K562 (cell line): ENCODE data around the gene GNAL. TPM values are rescaled to one million over a fixed set of nuclear protein-coding genes. Genes with fewer than 3 reads are reported as not detected.

Experiments used
- ATAC-seq: fragments of 200-7000 bp; cut with Tn5 transposase; 3 replicates; pipeline ENCODE4 v1.9.1; 2020; ENCODE audit warnings: moderate library complexity
- BruUV-seq: library from RNA; stranded (reverse); fragments of 400-500 nt; replicated peaks from 2 replicates; lab custom pipeline; 2021; lab: Mats Ljungman, UMichigan
- CTCF ChIA-PET: fragments of 300-600 bp; formaldehyde crosslinking; extraction: SDS; loops from one replicate; lab custom pipeline; 2021; ENCODE audit warnings: low intra/inter-chr PET ratio; lab: Yijun Ruan, JAX
- POLR2A ChIA-PET: fragments of 300-600, 350-650 bp; sonication (Branson Sonifier 250); formaldehyde crosslinking; extraction: SDS; loops from one replicate; lab custom pipeline; 2021; ENCODE audit warnings: antibody characterized with exemption, inconsistent platforms; lab: Yijun Ruan, JAX
- DNase-seq, 4 experiments: peaks; one replicate each; pipeline versions ENCODE4 v3.0.0 to v3.0.0-alpha.2; 2011 to 2018; ENCODE audit warnings: low spot score in 3 of 4, mixed read lengths in 3 of 4; ENCODE audit errors: extremely low read depth in 1 of 4
- FAIRE-seq: peaks from 2 replicates; lab custom pipeline; 2011; peaks lifted over from hg19 to GRCh38; lab: Jason Lieb, UNC
- H2AFZ ChIP-seq: 2 replicates; pipeline ENCODE4 v1.6.0; 2011; ENCODE audit warnings: low read depth, low read length, control low read depth, inconsistent platforms
- H3K27ac ChIP-seq: fragments of 200-600 bp; 3 replicates; pipeline ENCODE4 v1.8.0; 2011; ENCODE audit warnings: low read depth, mild to moderate bottlenecking, control low read depth, inconsistent platforms, low read length, moderate library complexity, mixed read lengths; ENCODE audit errors: extremely low read depth
- H3K27me3 ChIP-seq, 2 experiments: fragments of 300-600 bp in 1 of 2; 2 replicates in 1 of 2; 3 replicates in 1 of 2; pipeline versions ENCODE4 v1.6.0 to v1.8.0; 2011; ENCODE audit warnings: inconsistent platforms in 2 of 2, low read length in 2 of 2, mild to moderate bottlenecking in 1 of 2, mixed read lengths in 1 of 2, moderate library complexity in 1 of 2; ENCODE audit not compliant: control insufficient read depth in 2 of 2, insufficient read depth in 2 of 2
- H3K36me3 ChIP-seq: fragments of 300-600 bp; 3 replicates; pipeline ENCODE4 v1.8.0; 2011; ENCODE audit warnings: mild to moderate bottlenecking, low read length, inconsistent platforms; ENCODE audit not compliant: control insufficient read depth, insufficient read depth
- H3K4me1 ChIP-seq, 2 experiments: fragments of 200-600 bp in 1 of 2; replicated peaks in 1 of 2; 2 replicates in 1 of 2; 3 replicates in 1 of 2; pipeline versions ENCODE4 v1.5.1 to v1.8.0; 2011; ENCODE audit warnings: inconsistent platforms in 2 of 2, low read length in 2 of 2, mild to moderate bottlenecking in 1 of 2, mixed read lengths in 1 of 2, moderate library complexity in 1 of 2; ENCODE audit not compliant: control insufficient read depth in 2 of 2, insufficient read depth in 2 of 2
- H3K4me2 ChIP-seq: 2 replicates; pipeline ENCODE4 v1.6.1; 2011; ENCODE audit warnings: low read length, control low read depth, inconsistent platforms, mixed read lengths; ENCODE audit not compliant: insufficient read depth
- H3K4me3 ChIP-seq: fragments of 200-600 bp; sonication (generic), shearing (Covaris generic); 2 replicates; pipeline ENCODE4 v1.5.1; 2016; ENCODE audit warnings: control low read depth, inconsistent platforms
- H3K79me2 ChIP-seq: fragments of 200-600 bp; 3 replicates; pipeline ENCODE4 v1.8.0; 2011; ENCODE audit warnings: low read length, inconsistent platforms; ENCODE audit not compliant: control insufficient read depth, insufficient read depth
- H3K9ac ChIP-seq, 2 experiments: 2 replicates each; pipeline versions ENCODE4 v1.6.0 to v1.6.1; 2011; ENCODE audit warnings: low read depth in 2 of 2, low read length in 2 of 2, control low read depth in 1 of 2, inconsistent platforms in 1 of 2, mild to moderate bottlenecking in 1 of 2, mixed read lengths in 1 of 2; ENCODE audit not compliant: insufficient read depth in 1 of 2
- H3K9me1 ChIP-seq: one replicate; pipeline ENCODE4 v1.6.0; 2011; ENCODE audit warnings: inconsistent platforms, mild to moderate bottlenecking, low read length, moderate library complexity; ENCODE audit not compliant: control insufficient read depth, insufficient read depth
- H3K9me3 ChIP-seq: replicated peaks from 2 replicates; pipeline ENCODE4 v1.5.1; 2011; ENCODE audit warnings: low read depth, low read length, inconsistent platforms; ENCODE audit not compliant: control insufficient read depth, insufficient read depth
- H4K20me1 ChIP-seq: replicated peaks from 2 replicates; pipeline ENCODE4 v1.6.1; 2011; ENCODE audit warnings: low read length, inconsistent platforms, mixed read lengths; ENCODE audit not compliant: control insufficient read depth, insufficient read depth
- ARID2 ChIP-seq: fragments of 450-650 bp; IDR thresholded peaks from 2 replicates; pipeline ENCODE4 v1.6.1; 2017; ENCODE audit warnings: antibody characterized with exemption, mild to moderate bottlenecking
- GATAD2B ChIP-seq: fragments of 450-650 bp; IDR thresholded peaks from 2 replicates; pipeline ENCODE4 v1.6.1; 2017; ENCODE audit warnings: mild to moderate bottlenecking, borderline replicate concordance
- HDAC6 ChIP-seq: IDR thresholded peaks from 2 replicates; pipeline ENCODE4 v1.6.1; 2012; ENCODE audit warnings: low read depth, mild to moderate bottlenecking, control low read depth, inconsistent platforms, low read length, moderate library complexity
- MAZ ChIP-seq, 2 experiments: fragments of 450-650 bp in 1 of 2; sonication (generic) in 1 of 2; formaldehyde crosslinking; IDR thresholded peaks in 1 of 2; conservative IDR thresholded peaks in 1 of 2; 2 replicates each; pipeline versions ENCODE4 v1.4.0 to v1.5.0; 2020; ENCODE audit warnings: mild to moderate bottlenecking in 1 of 2, missing genetic modification reagents in 1 of 2
- MCM5 ChIP-seq: fragments of 450-650 bp; IDR thresholded peaks from 2 replicates; pipeline ENCODE4 v1.6.1; 2016; ENCODE audit warnings: low read depth
- MED1 ChIP-seq: sonication (generic); formaldehyde crosslinking; IDR thresholded peaks from 2 replicates; pipeline ENCODE4 v1.8.1; 2023; ENCODE audit warnings: missing genetic modification reagents, borderline replicate concordance
- NCOR1 ChIP-seq: fragments of 450-650 bp; IDR thresholded peaks from 2 replicates; pipeline ENCODE4 v1.6.1; 2016; ENCODE audit warnings: mild to moderate bottlenecking, moderate library complexity
- POLR2B ChIP-seq: fragments of 450-650 bp; IDR thresholded peaks from 2 replicates; pipeline ENCODE4 v1.6.1; 2018; ENCODE audit warnings: low read depth; ENCODE audit not compliant: partially characterized antibody
- RCOR1 ChIP-seq, 2 experiments: IDR thresholded peaks; 2 replicates each; pipeline ENCODE4 v1.6.1; 2012; ENCODE audit warnings: low read depth in 2 of 2, low read length in 2 of 2, borderline replicate concordance in 1 of 2, improper control_type of control experiment in 1 of 2
- RREB1 ChIP-seq: fragments of 250-450 bp; sonication (Bioruptor Pico); IDR thresholded peaks from 2 replicates; pipeline ENCODE4 v1.4.0; 2020
- SAP30 ChIP-seq: fragments of 200-600 bp; sonication (generic); IDR thresholded peaks from 2 replicates; pipeline ENCODE4 v1.6.1; 2012; ENCODE audit warnings: borderline replicate concordance, low read depth, mild to moderate bottlenecking, moderate library complexity, low read length, control low read depth, inconsistent platforms; ENCODE audit not compliant: insufficient read depth, poor library complexity, severe bottlenecking
- SMAD3 ChIP-seq: fragments of 450-650 bp; formaldehyde crosslinking; conservative IDR thresholded peaks from 2 replicates; pipeline ENCODE4 v1.4.0; 2020; ENCODE audit warnings: mild to moderate bottlenecking
- SMARCC2 ChIP-seq: fragments of 450-650 bp; IDR thresholded peaks from 2 replicates; pipeline ENCODE4 v1.6.1; 2017; ENCODE audit warnings: antibody characterized with exemption, moderate library complexity, mild to moderate bottlenecking, low read depth
- TBP ChIP-seq: optimal IDR thresholded peaks from 2 replicates; pipeline ENCODE3; 2011; ENCODE audit warnings: low read depth, low read length, improper control_type of control experiment
- ZNF444 ChIP-seq: fragments of 250-450 bp; sonication (Bioruptor Pico); IDR thresholded peaks from 2 replicates; pipeline ENCODE4 v1.4.0; 2020; ENCODE audit warnings: mild to moderate bottlenecking, moderate library complexity
- ZSCAN32 ChIP-seq: fragments of 450-650 bp; formaldehyde crosslinking; IDR thresholded peaks from 2 replicates; pipeline ENCODE4 v1.4.0; 2020; ENCODE audit warnings: mild to moderate bottlenecking, moderate library complexity
- WGBS: fragments of 100-300 bp; shearing (Covaris generic); methylation state at CpG from one replicate; pipeline ENCODE4 v1.1.6; 2016; ENCODE audit warnings: low coverage, mixed read lengths; ENCODE audit not compliant: insufficient coverage; ENCODE audit errors: missing lambda C conversion rate; 5-methylcytosine and 5-hydroxymethylcytosine counted together
- in situ Hi-C: fragments of 300-500 bp; cut with MboI; formaldehyde crosslinking; loops from 4 replicates; pipeline ENCODE4 v1.15.0; 2018; ENCODE audit warnings: inconsistent platforms, mixed read lengths
- intact Hi-C: fragments of 100-400 bp; cut with micrococcal nuclease; formaldehyde crosslinking; loops from 2 replicates; pipeline ENCODE4 v1.14.2; 2022
- polyA plus RNA-seq, 8 experiments: library from polyadenylated mRNA; depleted of rRNA in 4 of 8; stranded (reverse) in 5 of 8; unstranded in 3 of 8; fragments of >200 nt; fragmentation: Nextera tagmentation in 2 of 8; fragmentation: Illumina TruSeq in 1 of 8; extraction: Ambion mirVana in 2 of 8; extraction: Trizol in 1 of 8; gene quantifications; 2 replicates each; pipeline versions ENCODE4 v1.2.1 to v1.2.3, GENCODE V29; 2011 to 2014; ENCODE audit warnings: inconsistent platforms in 1 of 8, missing spikeins in 1 of 8
- total RNA-seq, 7 experiments: library from RNA; depleted of rRNA in 6 of 7; stranded (reverse); fragments of >200 nt in 6 of 7; fragmentation: Illumina TruSeq in 2 of 7; extraction: Trizol in 2 of 7; gene quantifications; 2 replicates each; pipeline versions ENCODE4 v1.2.1 to v1.2.3, GENCODE V29; 2011 to 2021; ENCODE audit warnings: low replicate concordance in 1 of 7

The GNAL gene
- total and polyA plus RNA-seq, 9 of the 15 experiments (the other 6 are each of a cell fraction or from before 2014, with no cell fraction given) = under 0.01 to 0.10 (median 0.01) TPM; not detected in 5

GRCh38 chr18:11710578-11710977 lies 21.5 kb downstream of the GNAL start:
- peaks cover 2 to 3% of the 10 kb centered on the region in 2 experiments; a peak in 1 of 5 replicates for H3K27me3 ChIP-seq
- in situ Hi-C loops = no loop called here
- ChIA-PET POLR2A (no interaction called here), CTCF (no interaction called here)
- no peaks in the 10 kb centered on the region for H4K20me1 ChIP-seq
- FAIRE-seq = no peak
- H3K79me2 ChIP-seq = no peaks in the 10 kb centered on the region
- no peaks in the 10 kb centered on the region for H3K9me3 ChIP-seq
- H3K9ac ChIP-seq = no peak overlapping the region
- TF ChIP-seq GATAD2B (no peak), RCOR1 (IDR thresholded peaks at IDR 0.05; ENCODE audit: borderline replicate concordance in 1 of 2, low read depth in 2 of 2, low read length in 2 of 2) (no peak), SAP30 (no peak), ZNF444 (CRISPR knock-in tag) (no peak), NCOR1 (no peak), SMAD3 (CRISPR knock-in tag) (no peak), MED1 (CRISPR knock-in tag) (no peak), ZSCAN32 (CRISPR knock-in tag) (no peak), MAZ (CRISPR knock-in tag; conservative IDR thresholded peaks at IDR 0.05 in 1 of 2, IDR thresholded peaks at IDR 0.05 in 1 of 2) (no peak), POLR2B (no peak), SMARCC2 (no peak), ARID2 (no peak), RREB1 (CRISPR knock-in tag) (no peak), TBP (no peak), MCM5 (no peak), HDAC6 (no peak)
- no TSS peak for BruUV-seq
- H3K4me1 ChIP-seq = no peaks in the 10 kb centered on the region
- DNase-seq = no peak
- no peak overlapping the region for H3K4me2 ChIP-seq
- H2AFZ ChIP-seq = no peak overlapping the region
- 0% methylated on average over 3 of the region's 4 CpGs for WGBS
- no peaks in the 10 kb centered on the region for H3K36me3 ChIP-seq
- no peak overlapping the region for H3K27ac ChIP-seq
- intact Hi-C loops = no loop called here
- no peak overlapping the region for H3K4me3 ChIP-seq
- ATAC-seq = no peak
- no peaks in the 10 kb centered on the region for H3K9me1 ChIP-seq
